IPS-18c (cell line): ENCODE measurements around the gene HNF4A.
"Not testable (repeated sequence)": the region's sequence is repeated elsewhere in the genome, so short reads cannot be mapped to it uniquely, and the experiment has no call there.

ENCODE experiments used
- H3K4me3 ChIP-seq: 2 replicates; pipeline ENCODE4 v1.7.0; 2013; ENCODE audit warnings: low read depth, mild to moderate bottlenecking, low read length, moderate library complexity; ENCODE audit not compliant: insufficient read depth
- H3K9me3 ChIP-seq: one replicate; pipeline ENCODE4 v1.6.1; 2013; ENCODE audit warnings: mild to moderate bottlenecking, low read length, moderate library complexity; ENCODE audit not compliant: control insufficient read depth, insufficient read depth

Gene HNF4A

GRCh38 chr20:44461803-44462174, 106.3 kb downstream of the HNF4A start:
- H3K9me3 ChIP-seq, result no peaks in the 10 kb centered on the region
- no peak overlapping the region for H3K4me3 ChIP-seq

DNA sequence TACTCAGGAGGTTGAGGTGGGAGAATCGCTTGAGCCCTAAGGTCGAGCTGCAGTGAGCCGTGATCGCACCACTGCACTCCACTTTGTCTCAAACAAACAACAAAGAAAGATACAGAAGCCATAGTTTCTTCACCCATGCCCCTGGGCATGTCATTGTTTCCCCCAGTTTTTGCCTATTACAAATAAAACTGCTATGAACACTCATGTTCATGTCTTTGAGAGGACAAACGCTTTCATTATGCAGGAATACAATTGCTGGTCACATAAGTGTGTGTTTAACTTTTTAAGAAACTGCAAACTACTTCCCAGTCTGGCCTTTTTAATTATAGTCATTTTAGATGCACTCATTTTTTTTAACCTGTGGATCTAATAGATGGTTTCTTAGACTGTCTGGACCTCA, 108.0 kb downstream of the HNF4A start:
- Histone ChIP-seq H3K9me3 (no peaks in the 10 kb centered on the region), H3K4me3 (no peak overlapping the region)

DNA sequence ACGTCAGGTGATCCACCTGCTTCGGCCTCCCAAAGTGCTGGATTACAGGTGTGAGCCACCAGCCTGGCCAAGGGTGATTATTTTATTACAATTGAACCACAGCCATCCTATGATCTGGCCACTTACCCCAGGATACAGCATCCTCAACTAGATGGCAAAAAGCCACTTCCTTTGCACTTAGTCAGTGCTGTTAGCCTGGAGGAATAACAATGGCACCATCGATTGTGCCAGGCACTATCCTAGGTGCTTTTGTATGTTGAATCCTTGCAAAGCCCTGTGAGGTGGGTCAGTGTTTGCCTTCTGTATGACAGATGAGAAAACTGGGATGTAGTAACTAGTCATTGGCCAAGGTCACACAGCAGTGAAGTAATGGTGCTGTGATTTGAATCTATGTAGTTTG, 109.0 kb downstream of the HNF4A start:
- no peaks in the 10 kb centered on the region for H3K9me3 ChIP-seq
- no peak overlapping the region for H3K4me3 ChIP-seq

DNA sequence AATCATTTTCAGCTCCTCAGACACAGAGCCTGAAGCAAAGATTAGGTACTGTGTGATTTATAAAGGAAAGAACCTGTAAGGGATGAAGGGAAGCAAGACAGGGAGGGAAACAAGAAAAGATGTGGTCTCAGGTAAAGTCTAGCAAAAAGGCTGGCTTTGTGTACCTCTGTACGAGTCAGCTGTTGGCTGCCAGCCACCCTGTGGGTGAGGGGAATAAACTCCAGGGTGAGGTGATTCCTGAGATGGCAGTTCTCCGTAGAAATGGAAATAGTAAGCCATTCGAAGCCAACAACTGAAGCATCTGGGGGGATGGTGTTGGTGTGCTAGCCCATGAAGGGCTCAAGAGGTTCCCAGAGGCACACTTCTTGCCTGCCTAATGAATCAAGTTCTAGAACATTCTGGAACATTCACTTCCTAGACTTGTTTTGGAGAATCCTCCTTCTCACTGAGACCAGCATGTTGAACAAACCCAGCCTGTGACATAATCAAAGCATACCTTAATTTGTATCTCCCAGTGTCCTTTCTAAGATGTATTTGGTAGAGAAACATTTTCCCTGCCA, 109.6 kb downstream of the HNF4A start:
- no peak overlapping the region for H3K4me3 ChIP-seq
- H3K9me3 ChIP-seq, result no peaks in the 10 kb centered on the region

DNA sequence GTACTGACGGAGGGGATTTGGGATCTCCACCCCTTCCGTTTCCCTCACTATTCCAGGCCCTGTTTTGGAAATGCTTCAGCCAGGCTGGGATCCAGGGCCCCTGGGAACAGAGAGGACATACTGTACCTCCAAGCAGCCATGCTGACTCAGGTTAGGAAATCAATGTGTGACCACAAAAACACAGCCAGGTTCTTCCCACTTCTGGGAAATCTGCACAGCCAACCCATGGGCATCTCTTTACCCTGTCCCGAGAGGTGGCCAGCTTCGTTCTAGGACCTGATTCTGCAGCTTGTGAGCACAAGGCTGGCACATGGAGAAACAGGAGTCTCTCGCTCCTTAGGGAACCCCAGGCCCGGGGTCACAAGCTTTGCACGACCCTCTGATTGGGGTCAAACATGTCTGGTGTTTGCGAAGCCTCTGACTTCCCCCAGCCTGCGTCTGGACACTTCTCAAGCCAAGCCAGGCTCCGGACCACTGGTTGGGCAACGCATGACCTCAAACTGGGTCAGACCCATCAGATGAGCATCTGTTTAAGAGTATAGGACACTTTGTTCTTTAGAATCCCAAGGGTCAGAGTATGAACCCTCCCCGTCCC, 111.9 kb downstream of the HNF4A start:
- no peak overlapping the region for H3K4me3 ChIP-seq

GRCh38 chr20:44468044-44468782, 112.7 kb downstream of the HNF4A start:
- Histone ChIP-seq H3K4me3 (no peak overlapping the region), H3K9me3 (no peaks in the 10 kb centered on the region)

More for the DNA sequence above, 111.9 kb downstream of the HNF4A start:
- H3K9me3 ChIP-seq, result no peaks in the 10 kb centered on the region

GRCh38 chr20:44470327-44470726, 114.8 kb downstream of the HNF4A start:
- no peak overlapping the region for H3K4me3 ChIP-seq
- no peaks in the 10 kb centered on the region for H3K9me3 ChIP-seq

GRCh38 chr20:44471481-44471882, 116.0 kb downstream of the HNF4A start:
- Histone ChIP-seq H3K9me3 (no peaks in the 10 kb centered on the region), H3K4me3 (no peak overlapping the region)

DNA sequence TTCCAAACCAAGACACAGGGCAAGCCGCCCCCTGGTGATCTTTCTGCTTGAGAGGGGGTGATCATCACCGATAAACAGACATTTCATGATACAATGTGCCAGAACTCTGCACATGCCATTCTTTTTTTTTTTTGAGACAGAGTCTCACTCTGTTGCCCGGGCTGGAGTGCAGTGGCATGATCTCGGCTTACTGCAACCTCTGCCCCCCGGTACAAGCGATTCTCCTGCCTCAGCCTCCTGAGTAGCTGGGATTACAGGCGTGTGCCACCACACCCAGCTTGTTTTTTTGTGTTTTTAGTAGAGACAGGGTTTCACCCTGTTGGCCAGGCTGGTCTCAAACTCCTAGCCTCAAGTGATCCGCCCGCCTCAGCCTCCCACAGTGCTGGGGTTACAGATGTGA, 116.8 kb downstream of the HNF4A start:
- not testable (repeated sequence) for H3K4me3 ChIP-seq

DNA sequence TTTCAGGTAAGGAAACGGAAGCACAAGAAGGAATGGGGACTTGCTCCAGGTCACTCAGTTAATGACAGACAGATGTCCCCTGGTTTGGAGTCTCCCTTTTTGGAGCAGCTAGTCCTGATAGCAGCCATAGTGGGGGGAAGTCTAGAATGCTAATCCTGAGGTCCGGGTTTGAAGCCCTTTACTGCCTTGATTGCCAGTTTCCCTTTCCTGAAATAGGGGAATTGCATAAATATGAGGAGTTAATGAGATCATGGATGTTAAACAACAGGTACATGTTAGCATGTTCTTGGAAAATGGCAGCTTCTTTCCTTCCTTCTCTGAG, 119.8 kb downstream of the HNF4A start:
- no peaks in the 10 kb centered on the region for H3K9me3 ChIP-seq
- H3K4me3 ChIP-seq, result peak overlapping the region; percentile 85

More for the DNA sequence above, 116.8 kb downstream of the HNF4A start:
- not testable (repeated sequence) for H3K9me3 ChIP-seq

DNA sequence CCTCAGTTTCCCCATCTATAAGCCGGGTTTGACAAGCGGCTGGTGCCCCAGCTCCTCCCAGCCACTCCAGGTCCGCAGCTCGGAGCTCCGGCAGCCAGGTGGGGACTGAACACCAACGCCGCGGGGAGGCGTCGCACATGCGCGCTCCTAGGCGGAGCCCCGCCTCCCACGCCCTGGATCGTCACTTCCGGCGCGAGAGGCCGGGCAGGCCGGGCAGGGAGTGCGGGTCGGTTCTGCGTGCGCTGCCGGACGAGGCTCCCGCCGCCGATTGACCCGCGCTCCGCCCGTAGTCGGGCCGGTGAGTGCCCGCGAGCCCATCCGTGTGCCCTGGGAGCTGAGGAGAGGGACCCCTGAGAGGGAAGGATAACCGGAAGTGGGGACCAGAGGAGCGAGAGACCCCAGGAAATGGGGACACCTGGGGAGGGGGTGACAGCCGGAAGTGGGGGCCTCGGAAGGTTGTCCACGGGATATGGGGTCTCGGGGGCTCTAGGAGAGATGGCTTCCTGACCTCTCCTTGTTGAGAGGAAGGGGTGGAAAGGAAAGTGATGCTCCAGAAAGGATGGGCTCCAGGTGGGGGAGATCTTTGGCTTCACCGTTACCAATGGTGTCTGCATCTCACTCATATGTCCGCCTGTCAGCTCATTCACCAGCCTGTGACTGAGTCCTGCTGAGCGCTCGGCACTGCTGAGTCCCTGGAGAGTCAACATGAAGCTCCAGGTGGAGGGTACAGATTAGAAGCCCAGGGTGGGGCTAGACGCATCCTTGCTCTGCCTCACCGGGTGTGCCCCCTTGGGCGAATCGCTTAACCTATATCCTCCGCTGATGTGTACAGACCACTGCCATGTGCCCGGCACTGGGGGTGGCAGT, 120.4 kb downstream of the HNF4A start, which contains the start of gene TTPAL:
TTPAL (plus strand) TSS at position 181 of the 867 bp plus-strand sequence. CDS start 4,126 bp downstream, outside the sequence.
- peak within 1 kb of the TSS; percentile 85 for H3K4me3 ChIP-seq
- H3K9me3 ChIP-seq, result no peaks in the 10 kb centered on the region

DNA sequence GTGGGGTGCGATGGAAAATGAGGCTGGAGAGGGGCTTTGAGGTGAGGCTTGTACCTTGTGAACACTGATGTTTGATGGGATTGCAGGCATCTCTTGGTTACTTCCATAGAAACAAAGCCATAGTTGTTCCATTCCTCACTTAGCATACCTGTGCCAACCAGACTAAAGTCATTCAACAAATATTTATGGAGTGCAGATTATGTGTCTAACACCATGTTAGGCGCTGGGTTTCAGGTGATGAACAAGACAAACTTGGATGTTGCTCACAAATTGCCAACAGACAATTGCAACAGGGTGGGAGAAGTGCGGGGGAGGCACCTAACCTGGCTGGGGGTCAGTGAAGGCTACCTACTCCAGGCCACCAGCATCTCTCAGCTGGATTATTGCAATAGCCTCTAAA, 121.7 kb downstream of the HNF4A start:
- H3K4me3 ChIP-seq, result no peak overlapping the region

GRCh38 chr20:44478206-44478605, 122.7 kb downstream of the HNF4A start:
- Histone ChIP-seq H3K9me3 (no peaks in the 10 kb centered on the region), H3K4me3 (no peak overlapping the region)

More for the DNA sequence above, 121.7 kb downstream of the HNF4A start:
- no peaks in the 10 kb centered on the region for H3K9me3 ChIP-seq

- Histone ChIP-seq H3K9me3 (no peaks in the 10 kb centered on the region), H3K4me3 (no peak overlapping the region)
Observed at GRCh38 chr20:44479643-44480042, 124.1 kb downstream of the HNF4A start.

GRCh38 chr20:44480097-44480496, 124.6 kb downstream of the HNF4A start:
- Histone ChIP-seq H3K4me3 (no peak overlapping the region), H3K9me3 (no peaks in the 10 kb centered on the region)

- Histone ChIP-seq H3K4me3 (no peak overlapping the region), H3K9me3 (no peaks in the 10 kb centered on the region)
Observed at GRCh38 chr20:44481719-44482416, 126.4 kb downstream of the HNF4A start.

GRCh38 chr20:44483112-44483511, 127.6 kb downstream of the HNF4A start:
- H3K4me3 ChIP-seq, result no peak overlapping the region
- H3K9me3 ChIP-seq, result no peaks in the 10 kb centered on the region
